AML-193 (cell line): ENCODE results near the gene GDF10.

ENCODE experiments used
- DNase-seq, 2 experiments: peaks; one replicate each; lab custom pipeline; 2025; lab: John Stamatoyannopoulos, UW

The GDF10 gene

DNA sequence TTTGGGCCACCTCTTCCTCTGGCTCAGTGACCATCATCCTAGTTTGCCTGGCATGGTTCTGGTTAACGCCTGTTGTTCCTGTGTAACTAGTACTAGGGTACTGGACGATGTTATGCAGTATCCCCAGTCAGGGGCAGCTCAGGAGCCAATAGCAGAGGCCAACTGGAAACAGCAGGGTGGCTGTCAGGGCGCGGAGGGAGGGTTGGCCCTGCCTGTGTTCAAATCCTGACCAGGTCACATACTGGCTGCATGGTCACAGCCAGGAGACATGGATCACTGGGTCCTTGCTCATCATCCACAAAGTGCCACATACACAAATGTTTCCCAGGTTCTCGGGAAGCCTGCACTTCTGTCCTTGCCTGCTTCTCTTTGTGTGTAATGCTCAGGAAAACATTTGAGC, 35.9 kb downstream of the GDF10 start:
- DNase-seq = no peak

DNA sequence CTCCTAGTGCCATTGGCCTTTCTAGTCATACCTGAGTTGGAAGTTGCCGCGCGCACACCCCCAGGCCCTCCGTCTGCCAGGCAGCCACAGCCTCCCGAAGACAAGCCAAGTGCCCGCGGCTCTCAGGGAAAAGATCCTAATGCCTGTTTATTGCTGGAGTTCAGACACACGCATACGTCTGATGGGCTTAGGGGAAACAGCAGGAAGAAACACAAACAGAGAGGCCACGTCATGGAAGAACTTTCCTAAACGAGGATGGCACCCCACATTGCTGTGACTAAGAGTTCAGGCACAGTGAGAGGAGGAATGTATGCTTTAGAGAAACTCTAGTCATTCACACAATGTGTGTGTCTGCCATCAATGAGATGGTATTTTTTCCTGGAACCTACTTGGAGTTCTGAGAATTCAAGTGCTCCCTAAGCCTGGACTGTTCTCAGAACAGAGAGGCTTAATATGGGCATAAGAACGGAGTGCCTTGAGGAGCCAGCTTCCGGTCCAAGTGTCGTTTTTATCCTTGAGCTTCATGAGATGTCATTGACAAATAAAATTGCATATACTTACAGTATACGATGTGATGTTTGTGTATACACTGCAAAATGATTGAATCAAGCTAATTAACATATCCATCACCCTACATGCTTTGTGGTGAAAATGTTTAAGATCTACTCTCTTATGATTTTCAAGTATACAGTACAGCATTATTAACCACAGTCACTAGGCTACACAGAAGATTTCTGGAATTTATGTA, 36.6 kb downstream of the GDF10 start:
- DNase-seq = no peak

DNA sequence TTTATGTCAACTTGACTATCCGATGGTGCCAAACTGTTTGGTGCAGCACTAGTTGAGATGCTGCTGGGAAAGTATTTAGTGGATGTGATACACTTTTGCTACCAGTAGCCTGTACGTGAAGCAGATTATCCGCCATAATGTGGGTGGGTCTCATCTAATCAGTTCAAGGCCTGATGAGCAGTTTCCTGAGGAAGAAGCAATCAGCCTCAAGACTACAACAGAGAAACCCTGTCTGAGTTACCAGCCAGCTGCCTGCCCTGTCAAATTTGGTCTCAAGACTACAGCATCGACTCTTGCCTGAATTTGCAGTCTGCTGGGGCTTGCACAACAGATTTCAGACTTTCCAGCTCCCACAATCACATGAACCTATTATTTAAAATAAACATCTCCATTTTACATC, 37.3 kb downstream of the GDF10 start:
- no peak for DNase-seq

DNA sequence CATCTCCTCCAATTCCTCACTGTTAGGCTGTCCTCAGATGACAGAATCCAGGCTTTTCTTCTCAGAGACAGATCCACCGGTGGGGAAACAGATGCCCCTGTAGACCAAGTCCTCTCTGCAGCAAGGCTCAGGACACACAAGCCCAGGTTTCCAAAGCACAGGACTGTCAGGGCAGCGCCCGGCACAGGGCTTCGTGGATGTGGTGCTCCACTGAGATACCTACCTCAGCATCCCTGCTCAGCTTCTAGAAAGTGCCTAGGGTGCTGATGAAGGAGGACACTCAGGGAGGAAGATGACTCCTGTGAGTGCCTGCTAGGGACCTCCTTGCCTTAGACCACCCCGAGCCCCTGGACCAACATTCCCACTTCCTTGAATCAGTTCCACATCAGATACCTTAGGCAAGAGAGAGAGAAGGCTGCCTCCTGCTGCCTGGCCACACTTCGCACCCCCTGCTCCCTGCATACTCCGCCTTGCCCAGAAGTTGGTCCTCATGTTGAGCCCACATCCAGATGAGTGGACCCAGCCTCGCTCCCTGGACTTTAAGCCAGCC, 39.3 kb downstream of the GDF10 start:
- DNase-seq = no peak

- DNase-seq = no peak
Measured at GRCh38 chr10:47339759-47340607, 40.0 kb downstream of the GDF10 start.

GRCh38 chr10:47340608-47341170, 40.7 kb downstream of the GDF10 start:
- DNase-seq = peak in 1 of 2 experiments; percentile 1

DNA sequence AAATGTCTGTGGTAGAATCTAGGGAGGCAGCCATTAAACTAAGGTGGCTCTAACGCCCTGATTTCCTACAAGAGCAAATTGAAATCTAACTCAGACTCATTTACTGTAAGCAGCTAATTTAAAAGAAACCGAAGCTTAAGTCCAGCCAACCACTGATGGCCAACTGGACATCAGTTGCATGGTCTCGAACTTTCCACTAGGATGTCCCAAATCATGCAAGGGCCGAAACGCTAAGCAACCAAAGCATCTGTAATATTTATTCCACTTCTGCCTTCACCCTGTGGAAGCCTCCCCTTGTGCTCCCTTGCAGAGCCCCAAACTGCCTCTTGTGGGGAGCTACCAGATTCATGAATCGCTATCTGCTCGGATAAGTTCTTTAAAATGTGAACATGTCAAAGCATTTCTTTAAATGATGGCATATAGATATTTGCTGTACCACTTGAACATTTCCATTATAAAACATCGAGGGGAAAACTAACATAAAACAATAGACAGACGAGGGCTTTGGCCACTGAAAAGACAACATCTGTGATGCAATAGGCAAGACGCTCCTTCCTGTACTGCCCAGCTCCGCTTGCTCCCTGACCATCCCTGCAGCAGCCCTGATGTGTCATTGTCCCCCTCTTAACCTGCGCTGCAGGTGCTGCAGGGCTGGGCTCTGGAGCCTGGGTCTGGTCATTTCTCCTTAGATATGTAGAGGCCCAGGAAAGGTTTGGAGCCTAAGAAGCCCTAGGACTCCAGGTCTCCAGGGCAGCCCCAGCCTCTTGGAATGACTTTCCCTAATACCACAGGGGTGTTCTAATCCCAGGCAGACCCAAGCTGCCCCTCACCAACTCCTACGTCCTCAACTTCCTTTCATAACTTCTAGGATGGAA, 45.2 kb downstream of the GDF10 start:
- DNase-seq = no peak

DNA sequence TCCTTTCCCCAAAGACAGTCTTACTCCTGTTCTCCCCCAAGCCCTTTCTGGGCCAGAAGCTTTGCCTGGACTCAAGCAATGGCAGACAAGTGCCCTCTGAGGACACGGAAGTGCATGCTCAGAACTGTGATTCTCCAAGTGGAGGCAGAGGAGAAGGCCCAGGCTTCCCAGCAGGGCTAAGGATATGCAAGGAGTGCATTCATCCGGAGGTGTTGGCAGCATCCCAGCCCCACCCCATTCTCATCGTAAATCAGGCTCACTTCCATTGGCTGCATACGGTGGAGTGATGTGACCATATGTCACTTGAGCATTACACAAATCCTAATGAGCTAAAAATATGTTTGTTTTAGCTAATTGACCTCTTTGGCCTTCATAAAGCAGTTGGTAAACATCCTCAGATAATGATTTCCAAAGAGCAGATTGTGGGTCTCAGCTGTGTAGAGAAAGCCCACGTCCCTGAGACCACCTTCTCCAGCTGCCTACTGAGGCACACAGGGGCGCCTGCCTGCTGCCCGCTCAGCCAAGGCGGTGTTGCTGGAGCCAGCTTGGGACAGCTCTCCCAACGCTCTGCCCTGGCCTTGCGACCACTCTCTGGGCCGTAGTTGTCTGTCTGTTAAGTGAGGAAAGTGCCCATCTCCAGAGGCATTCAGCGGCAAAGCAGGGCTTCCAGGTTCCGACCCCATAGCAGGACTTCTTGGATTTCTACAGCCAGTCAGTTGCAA, 46.7 kb downstream of the GDF10 start:
- DNase-seq = no peak

- no peak for DNase-seq
Measured at GRCh38 chr10:47347303-47347675, 47.3 kb downstream of the GDF10 start.

DNA sequence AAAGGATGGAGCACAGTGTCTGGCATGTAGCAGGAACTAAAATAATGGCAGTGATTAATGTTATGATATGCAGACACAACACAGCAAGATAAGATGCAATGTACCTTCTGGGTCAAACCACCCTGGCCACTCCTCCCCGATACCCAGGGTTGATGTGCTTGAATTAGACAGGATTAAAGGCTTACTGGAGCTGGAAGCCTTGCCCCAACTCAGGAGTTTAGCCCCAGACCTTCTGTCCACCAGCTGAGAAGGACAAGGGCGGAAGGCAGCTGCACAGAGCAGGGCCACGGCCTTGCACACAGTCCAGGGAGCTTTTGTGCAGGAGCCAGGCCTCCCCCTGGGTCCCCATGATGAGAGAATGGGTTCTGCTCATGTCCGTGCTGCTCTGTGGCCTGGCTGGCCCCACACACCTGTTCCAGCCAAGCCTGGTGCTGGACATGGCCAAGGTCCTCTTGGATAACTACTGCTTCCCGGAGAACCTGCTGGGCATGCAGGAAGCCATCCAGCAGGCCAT, 48.2 kb downstream of the GDF10 start, which contains the start of gene RBP3:
Gene RBP3, plus strand, starts transcription at position 226 of the 514 bp plus-strand sequence. Its CDS starts 122 bp downstream, at position 348.
- DNase-seq = no peak

GRCh38 chr10:47348661-47349470, 48.9 kb downstream of the GDF10 start:
- no peak for DNase-seq

GRCh38 chr10:47349516-47349915, 49.5 kb downstream of the GDF10 start:
- DNase-seq = no peak

- DNase-seq = no peak
Measured at GRCh38 chr10:47349941-47350371, 50.0 kb downstream of the GDF10 start.

DNA sequence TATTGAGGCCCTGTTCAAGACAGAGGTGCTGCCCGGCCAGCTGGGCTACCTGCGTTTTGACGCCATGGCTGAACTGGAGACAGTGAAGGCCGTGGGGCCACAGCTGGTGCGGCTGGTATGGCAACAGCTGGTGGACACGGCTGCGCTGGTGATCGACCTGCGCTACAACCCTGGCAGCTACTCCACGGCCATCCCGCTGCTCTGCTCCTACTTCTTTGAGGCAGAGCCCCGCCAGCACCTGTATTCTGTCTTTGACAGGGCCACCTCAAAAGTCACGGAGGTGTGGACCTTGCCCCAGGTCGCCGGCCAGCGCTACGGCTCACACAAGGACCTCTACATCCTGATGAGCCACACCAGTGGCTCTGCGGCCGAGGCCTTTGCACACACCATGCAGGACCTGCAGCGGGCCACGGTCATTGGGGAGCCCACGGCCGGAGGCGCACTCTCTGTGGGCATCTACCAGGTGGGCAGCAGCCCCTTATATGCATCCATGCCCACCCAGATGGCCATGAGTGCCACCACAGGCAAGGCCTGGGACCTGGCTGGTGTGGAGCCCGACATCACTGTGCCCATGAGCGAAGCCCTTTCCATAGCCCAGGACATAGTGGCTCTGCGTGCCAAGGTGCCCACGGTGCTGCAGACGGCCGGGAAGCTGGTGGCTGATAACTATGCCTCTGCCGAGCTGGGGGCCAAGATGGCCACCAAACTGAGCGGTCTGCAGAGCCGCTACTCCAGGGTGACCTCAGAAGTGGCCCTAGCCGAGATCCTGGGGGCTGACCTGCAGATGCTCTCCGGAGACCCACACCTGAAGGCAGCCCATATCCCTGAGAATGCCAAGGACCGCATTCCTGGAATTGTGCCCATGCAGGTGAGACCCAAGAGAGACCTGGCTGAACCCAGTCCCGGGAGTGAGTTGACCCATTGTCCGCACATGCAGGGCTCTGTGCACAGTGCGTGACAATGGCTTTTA, 51.0 kb downstream of the GDF10 start:
- no peak for DNase-seq

GRCh38 chr10:47351899-47352815, 52.2 kb downstream of the GDF10 start:
- DNase-seq = no peak

DNA sequence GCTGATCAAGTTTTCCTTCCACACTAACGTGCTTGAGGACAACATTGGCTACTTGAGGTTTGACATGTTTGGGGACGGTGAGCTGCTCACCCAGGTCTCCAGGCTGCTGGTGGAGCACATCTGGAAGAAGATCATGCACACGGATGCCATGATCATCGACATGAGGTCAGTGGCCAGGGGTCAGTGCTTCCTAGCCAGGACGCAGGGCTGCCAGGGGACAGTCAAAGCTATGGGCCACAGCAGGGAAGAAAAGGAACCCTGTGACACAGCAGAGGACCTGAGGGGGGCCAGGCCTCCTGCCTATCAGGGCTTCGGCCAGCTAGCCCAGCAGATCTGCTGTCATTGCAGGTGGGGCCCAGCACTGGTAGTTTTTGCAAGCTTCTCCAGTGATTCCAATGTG, 53.4 kb downstream of the GDF10 start:
- no peak for DNase-seq

DNA sequence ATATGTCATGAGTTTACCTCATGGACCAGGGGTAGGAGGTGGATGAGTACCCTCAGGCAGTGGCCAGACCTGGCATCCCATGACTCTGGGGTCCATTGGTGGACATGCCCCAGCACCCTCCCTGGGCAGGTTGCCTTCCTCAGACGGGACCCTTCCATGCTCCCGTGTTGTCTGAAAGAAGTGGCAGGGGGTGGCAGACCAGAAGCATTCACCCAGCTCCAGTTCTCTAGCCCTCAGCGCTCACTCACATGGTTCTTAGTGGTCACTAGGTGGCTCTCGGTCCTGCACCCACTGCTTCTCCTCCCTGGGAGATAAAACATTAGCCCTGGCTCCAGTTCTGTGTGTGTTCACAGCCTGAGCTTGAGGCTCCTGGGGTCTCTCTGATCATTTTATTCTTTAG, 54.2 kb downstream of the GDF10 start:
- DNase-seq = no peak
